ENCODE results near the gene PSTPIP1.

Gene PSTPIP1

DNA sequence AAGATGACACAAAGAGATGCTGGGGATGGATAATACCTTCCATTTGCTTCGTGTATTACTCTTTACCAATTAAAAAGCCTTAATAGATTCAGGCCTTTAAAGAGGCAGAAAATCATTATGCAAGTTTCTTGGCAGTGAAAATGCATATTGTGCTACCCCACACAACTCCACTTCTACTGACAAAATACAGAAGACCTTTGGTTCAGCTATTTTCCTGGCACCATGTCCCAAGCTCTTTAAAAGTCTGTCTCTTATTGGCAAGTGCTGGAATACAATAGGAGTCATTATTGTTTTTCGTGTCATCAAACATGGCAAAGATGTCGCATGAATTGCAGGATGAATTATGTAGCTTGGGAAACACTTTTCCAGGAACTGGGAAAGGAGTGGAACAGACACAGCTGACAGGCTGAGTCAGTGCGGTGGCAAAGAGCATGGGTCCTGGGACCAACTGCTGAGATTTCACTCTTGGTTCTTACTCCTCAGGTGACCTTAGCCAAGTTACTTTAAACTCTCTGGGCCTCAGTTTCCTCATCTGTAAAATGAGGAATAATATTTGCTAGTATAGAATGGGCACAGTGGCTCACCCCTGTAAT is 81.5 kb downstream of the PSTPIP1 start:
- DNase-seq (no peak), ATAC-seq (no peak)
- Mint-ChIP-seq H3K4me3 (no peak overlapping the region), H3K27me3 (no peaks in the 10 kb centered on the region), H3K4me1 (peaks cover 6% of the 10 kb centered on the region), H3K9me3 (no peaks in the 10 kb centered on the region), H3K27ac (no peak overlapping the region), H3K36me3 (ENCODE audit: low read depth) (no peaks in the 10 kb centered on the region)

DNA sequence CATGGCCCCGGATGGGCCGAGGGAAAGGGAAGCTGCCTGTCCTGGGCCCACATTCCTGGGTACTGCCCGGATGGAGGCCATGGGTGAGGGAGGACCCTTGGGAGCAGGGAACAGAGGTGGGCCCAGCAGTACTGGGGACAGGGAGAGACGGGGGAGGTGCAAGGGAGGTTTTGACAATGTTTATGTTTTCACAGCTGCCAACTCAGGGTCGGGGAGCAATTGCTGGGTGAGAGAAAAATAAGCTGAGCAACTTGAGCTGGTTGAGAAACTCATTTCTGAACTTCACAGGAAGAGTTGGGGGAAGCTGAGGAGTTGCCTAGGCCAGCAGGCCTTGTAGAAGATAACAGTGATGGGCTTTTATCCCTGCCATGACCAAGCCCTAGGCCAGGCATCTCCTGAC is 87.0 kb downstream of the PSTPIP1 start:
- H3K27me3 Mint-ChIP-seq = no peaks in the 10 kb centered on the region
- no peak for ATAC-seq
- H3K4me1 Mint-ChIP-seq = peaks cover 25% of the 10 kb centered on the region
- no peaks in the 10 kb centered on the region for H3K9me3 Mint-ChIP-seq
- no peaks in the 10 kb centered on the region for H3K36me3 Mint-ChIP-seq (ENCODE audit: low read depth)
- no peak overlapping the region for H3K27ac Mint-ChIP-seq
- no peak for DNase-seq
- H3K4me3 Mint-ChIP-seq = no peak overlapping the region

DNA sequence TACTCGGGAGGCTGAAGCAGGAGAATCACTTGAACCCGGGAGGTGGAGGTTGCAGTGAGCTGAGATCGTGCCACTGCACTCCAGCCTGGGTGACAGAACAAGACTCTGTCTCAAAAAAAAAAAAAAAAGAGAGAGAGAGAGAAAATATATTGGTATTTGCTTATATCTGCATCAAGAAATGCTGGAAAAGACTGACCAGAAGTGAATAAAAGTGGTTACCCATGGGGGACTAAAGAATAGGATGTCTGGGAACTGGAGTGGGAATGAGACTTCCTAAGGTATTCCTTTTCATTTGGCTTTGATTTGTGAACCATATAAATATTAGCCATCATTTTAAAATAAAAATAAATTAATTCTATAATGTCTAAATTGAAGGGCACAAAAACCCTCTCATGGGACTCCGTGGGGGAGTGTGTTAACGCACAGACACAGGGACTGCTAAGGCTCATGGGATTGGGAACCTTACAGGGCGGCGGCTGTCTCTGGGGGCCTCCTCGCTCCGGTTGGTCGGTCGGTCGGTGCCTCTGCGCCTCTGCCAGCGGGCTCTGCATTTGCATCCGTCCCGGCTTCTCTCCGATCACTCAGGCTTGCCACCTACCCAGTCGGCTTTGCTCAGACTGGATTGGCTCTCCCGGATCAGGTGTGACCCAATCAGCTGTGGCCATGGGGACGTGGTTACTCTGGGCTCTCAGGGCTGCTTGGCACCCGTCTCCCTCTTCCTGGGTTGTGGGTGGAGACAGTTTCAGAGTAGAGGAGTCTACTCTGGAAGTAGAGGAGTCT is 88.6 kb downstream of the PSTPIP1 start:
- ATAC-seq (peak; percentile 91), DNase-seq (peak; percentile 67)
- Mint-ChIP-seq H3K4me3 (peak overlapping the region; percentile 15), H3K27ac (peak overlapping the region; percentile 7), H3K36me3 (ENCODE audit: low read depth) (no peaks in the 10 kb centered on the region), H3K9me3 (no peaks in the 10 kb centered on the region), H3K4me1 (peaks cover 25% of the 10 kb centered on the region), H3K27me3 (no peaks in the 10 kb centered on the region)

DNA sequence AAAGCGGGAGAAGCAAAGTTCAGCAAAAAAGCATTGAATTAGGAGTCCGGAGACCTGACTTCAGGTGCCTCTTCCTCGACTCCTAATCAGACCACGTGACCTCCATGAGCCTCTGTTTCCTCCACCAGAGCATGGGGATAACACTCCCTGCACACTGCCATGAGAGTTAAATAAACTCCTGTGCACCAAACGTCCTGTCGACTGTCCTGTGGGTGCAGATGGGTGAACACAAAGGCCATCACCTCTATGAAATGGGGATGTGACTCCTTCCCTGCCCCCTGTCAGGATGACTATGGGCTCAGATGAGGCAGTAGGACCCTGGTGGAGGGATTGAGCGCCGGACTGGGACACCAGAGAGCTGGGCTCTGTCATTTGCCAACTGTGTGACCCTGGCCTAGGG is 89.5 kb downstream of the PSTPIP1 start:
- Mint-ChIP-seq H3K27ac (no peak overlapping the region), H3K4me3 (no peak overlapping the region), H3K27me3 (no peaks in the 10 kb centered on the region), H3K4me1 (peaks cover 25% of the 10 kb centered on the region), H3K9me3 (no peaks in the 10 kb centered on the region), H3K36me3 (ENCODE audit: low read depth) (no peaks in the 10 kb centered on the region)
- no peak for DNase-seq
- no peak for ATAC-seq

DNA sequence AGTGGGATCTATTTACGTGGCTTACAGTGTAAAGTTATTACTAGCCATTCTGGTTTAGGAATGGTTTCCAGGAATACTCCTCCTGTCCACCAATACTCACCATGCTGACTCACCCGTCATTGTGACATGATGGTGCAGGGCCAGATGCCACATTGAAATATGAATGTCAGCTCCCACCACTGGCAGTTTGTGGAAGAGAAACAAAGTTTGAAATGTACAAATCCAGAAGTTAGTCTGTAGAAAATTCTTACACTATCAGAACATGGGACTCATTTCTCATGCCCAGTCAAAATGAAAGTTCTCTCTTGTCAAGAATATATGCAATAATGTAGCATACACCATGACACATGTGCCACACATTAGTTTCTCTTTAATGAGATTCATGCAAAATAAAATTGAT is 90.4 kb downstream of the PSTPIP1 start:
- H3K4me3 Mint-ChIP-seq = no peak overlapping the region
- no peak overlapping the region for H3K27ac Mint-ChIP-seq
- no peak for ATAC-seq

More for the DNA sequence above, 90.4 kb downstream of the PSTPIP1 start:
- H3K36me3 Mint-ChIP-seq (ENCODE audit: low read depth) = no peaks in the 10 kb centered on the region
- no peak for DNase-seq
- no peaks in the 10 kb centered on the region for H3K27me3 Mint-ChIP-seq
- H3K9me3 Mint-ChIP-seq = no peaks in the 10 kb centered on the region
- peaks cover 25% of the 10 kb centered on the region for H3K4me1 Mint-ChIP-seq
